ENCODE data around the gene CDK11B. TPM values are rescaled to one million over a fixed set of nuclear protein-coding genes. Genes with fewer than 3 reads are reported as not detected.
"Not testable (repeated sequence)": the region's sequence is repeated elsewhere in the genome, so short reads cannot be mapped to it uniquely, and the experiment has no call there.

Gene CDK11B
- total RNA-seq, 1 donor from 2014 or later, result 21.1 TPM

- H3K36me3 Mint-ChIP-seq (ENCODE audit: low read depth); H3K27me3 Mint-ChIP-seq (ENCODE audit: low read depth); H3K4me3 Mint-ChIP-seq (ENCODE audit: unreplicated experiment); H3K27ac Mint-ChIP-seq (ENCODE audit: unreplicated experiment); H3K4me1 Mint-ChIP-seq (ENCODE audit: low read depth); H3K9me3 Mint-ChIP-seq (ENCODE audit: low read depth): not testable (repeated sequence)
- DNase-seq (ENCODE audit: low spot score), result peak; percentile 70
Measured at GRCh38 chr1:1697358-1698183, 38.8 kb upstream of the CDK11B start.

GRCh38 chr1:1696431-1697357 is 37.9 kb upstream of the CDK11B start:
- not testable (repeated sequence) for H3K4me1 Mint-ChIP-seq (ENCODE audit: low read depth); H3K36me3 Mint-ChIP-seq (ENCODE audit: low read depth); H3K9me3 Mint-ChIP-seq (ENCODE audit: low read depth); H3K27ac Mint-ChIP-seq (ENCODE audit: unreplicated experiment); H3K27me3 Mint-ChIP-seq (ENCODE audit: low read depth); H3K4me3 Mint-ChIP-seq (ENCODE audit: unreplicated experiment)
- peak; percentile 72 for DNase-seq (ENCODE audit: low spot score)

DNA sequence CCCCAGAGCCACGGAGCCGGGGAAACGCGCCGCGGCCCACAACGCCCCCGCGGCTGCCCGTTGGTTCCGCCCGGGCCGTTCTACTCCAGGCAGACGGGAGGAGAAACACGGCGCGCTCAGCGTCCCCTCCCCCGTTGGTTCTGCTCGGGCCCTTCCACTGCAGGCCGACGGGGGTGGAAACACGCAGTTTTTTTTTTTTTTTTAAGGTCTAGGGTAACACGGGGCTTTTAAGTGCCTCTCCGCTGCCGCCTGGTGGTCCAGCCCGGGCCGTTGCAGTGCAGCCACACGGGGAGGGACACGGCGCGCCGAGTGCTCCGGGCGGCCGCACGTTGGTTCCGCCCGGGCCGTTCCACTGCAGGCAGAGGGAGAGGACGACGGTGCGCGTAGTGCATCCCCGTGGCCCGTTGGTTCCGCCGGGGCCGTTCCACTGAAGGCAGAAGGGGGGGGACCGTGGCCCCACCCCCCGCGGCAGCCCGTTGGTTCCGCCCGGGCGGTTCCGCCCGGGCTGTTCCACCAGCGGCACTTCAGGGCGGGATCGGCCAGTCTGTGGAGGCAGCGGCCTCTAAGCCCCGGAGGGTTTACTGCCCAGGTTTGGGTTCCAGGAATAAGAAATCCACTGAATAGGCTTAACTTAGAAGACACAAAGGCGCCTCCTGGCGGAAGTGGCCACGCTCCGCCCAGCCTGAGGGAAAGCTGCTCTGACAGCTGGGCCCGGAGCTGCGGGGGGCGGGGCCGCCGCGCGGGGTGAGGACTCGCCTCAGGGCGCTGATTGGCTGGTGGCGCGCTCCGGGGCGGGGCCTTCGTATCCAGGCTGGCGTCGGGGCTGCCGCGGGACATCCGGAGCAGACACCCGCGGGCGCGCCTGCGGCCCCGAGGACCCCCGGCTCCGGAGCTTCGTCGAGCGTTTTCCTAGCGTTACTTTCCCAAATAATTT is 34.2 kb upstream of the CDK11B start, which contains the start of gene SLC35E2B:
TSS of gene SLC35E2B (minus strand) at position 82 of the 934 bp plus-strand sequence. CDS start 16,096 bp downstream, outside the sequence.
- H3K4me3 Mint-ChIP-seq (ENCODE audit: unreplicated experiment), result peak within 1 kb of the TSS; percentile 65
- peak within 1 kb of the TSS; percentile 92 for H3K27ac Mint-ChIP-seq (ENCODE audit: unreplicated experiment)
- not testable (repeated sequence) for H3K27me3 Mint-ChIP-seq (ENCODE audit: low read depth); H3K36me3 Mint-ChIP-seq (ENCODE audit: low read depth); H3K4me1 Mint-ChIP-seq (ENCODE audit: low read depth); H3K9me3 Mint-ChIP-seq (ENCODE audit: low read depth)
- DNase-seq (ENCODE audit: low spot score), result peak; percentile 96

- not testable (repeated sequence) for H3K9me3 Mint-ChIP-seq (ENCODE audit: low read depth); H3K4me1 Mint-ChIP-seq (ENCODE audit: low read depth); H3K27me3 Mint-ChIP-seq (ENCODE audit: low read depth); H3K27ac Mint-ChIP-seq (ENCODE audit: unreplicated experiment); H3K36me3 Mint-ChIP-seq (ENCODE audit: low read depth)
- H3K4me3 Mint-ChIP-seq (ENCODE audit: unreplicated experiment), result peak overlapping the region; percentile 65
- DNase-seq (ENCODE audit: low spot score), result peak; percentile 68
Measured at GRCh38 chr1:1692324-1692713, 33.5 kb upstream of the CDK11B start.

GRCh38 chr1:1691443-1691842 is 32.6 kb upstream of the CDK11B start:
- H3K27ac Mint-ChIP-seq (ENCODE audit: unreplicated experiment); DNase-seq (ENCODE audit: low spot score); H3K9me3 Mint-ChIP-seq (ENCODE audit: low read depth); H3K27me3 Mint-ChIP-seq (ENCODE audit: low read depth); H3K36me3 Mint-ChIP-seq (ENCODE audit: low read depth); H3K4me3 Mint-ChIP-seq (ENCODE audit: unreplicated experiment): not testable (repeated sequence)
- H3K4me1 Mint-ChIP-seq (ENCODE audit: low read depth), result peaks cover 17% of the 10 kb centered on the region

DNA sequence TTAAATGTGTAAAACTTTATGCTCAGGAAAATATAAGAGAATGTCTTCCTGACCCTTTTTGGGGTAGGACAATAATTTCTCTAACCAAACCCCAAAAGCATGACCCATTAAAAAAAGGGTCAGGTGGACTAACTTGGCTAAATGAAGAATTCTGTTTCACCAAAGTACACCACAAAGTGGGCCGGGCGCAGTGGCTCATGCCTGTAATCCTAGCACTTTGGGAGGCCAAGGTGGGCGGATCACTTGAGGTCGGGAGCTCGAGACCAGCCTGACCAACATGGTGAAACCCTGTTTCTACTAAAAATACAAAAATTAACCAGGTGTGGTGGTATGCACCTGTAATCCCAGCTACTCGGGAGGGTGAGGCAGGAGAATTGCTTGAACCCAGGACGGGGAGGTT is 30.7 kb upstream of the CDK11B start:
- H3K27me3 Mint-ChIP-seq (ENCODE audit: low read depth); H3K4me3 Mint-ChIP-seq (ENCODE audit: unreplicated experiment); H3K9me3 Mint-ChIP-seq (ENCODE audit: low read depth); H3K27ac Mint-ChIP-seq (ENCODE audit: unreplicated experiment); DNase-seq (ENCODE audit: low spot score); H3K36me3 Mint-ChIP-seq (ENCODE audit: low read depth): not testable (repeated sequence)
- H3K4me1 Mint-ChIP-seq (ENCODE audit: low read depth), result peaks cover 28% of the 10 kb centered on the region

- no peak overlapping the region for H3K4me3 Mint-ChIP-seq (ENCODE audit: unreplicated experiment)
- H3K4me1 Mint-ChIP-seq (ENCODE audit: low read depth), result peaks cover 30% of the 10 kb centered on the region
- DNase-seq (ENCODE audit: low spot score), result no peak
- H3K9me3 Mint-ChIP-seq (ENCODE audit: low read depth), result no peaks in the 10 kb centered on the region
- H3K27me3 Mint-ChIP-seq (ENCODE audit: low read depth), result no peaks in the 10 kb centered on the region
- H3K27ac Mint-ChIP-seq (ENCODE audit: unreplicated experiment), result peak overlapping the region; percentile 99
- TF ChIP-seq CTCF (IDR thresholded peaks at IDR 0.05), result no peak
- peaks cover 1% of the 10 kb centered on the region for H3K36me3 Mint-ChIP-seq (ENCODE audit: low read depth)
Measured at GRCh38 chr1:1687846-1688245, 29.0 kb upstream of the CDK11B start.

Data from chondrocyte (in vitro differentiated cells).